Uterus (tissue), 2 donors: Measurements from ENCODE around the gene OBSCN.

Source experiments
- POLR2A ChIP-seq, 2 donors: fragments of 450-650 bp; IDR thresholded peaks; one replicate each; pipeline ENCODE4 v1.6.1; 2016; ENCODE audit warnings: antibody characterized with exemption in 2 of 2, mild to moderate bottlenecking in 1 of 2, moderate library complexity in 1 of 2
- TF ChIP-seq, protein P1 (sequence below), 4 experiments: fragments of 200-600 bp in 2 of 4; fragments of 450-650 bp in 2 of 4; sonication (generic) in 2 of 4; IDR thresholded peaks; one replicate each; pipeline ENCODE4 v1.5.1; 2016 to 2019; ENCODE audit warnings: antibody characterized with exemption in 4 of 4, mild to moderate bottlenecking in 2 of 4, moderate library complexity in 1 of 4

DNA sequence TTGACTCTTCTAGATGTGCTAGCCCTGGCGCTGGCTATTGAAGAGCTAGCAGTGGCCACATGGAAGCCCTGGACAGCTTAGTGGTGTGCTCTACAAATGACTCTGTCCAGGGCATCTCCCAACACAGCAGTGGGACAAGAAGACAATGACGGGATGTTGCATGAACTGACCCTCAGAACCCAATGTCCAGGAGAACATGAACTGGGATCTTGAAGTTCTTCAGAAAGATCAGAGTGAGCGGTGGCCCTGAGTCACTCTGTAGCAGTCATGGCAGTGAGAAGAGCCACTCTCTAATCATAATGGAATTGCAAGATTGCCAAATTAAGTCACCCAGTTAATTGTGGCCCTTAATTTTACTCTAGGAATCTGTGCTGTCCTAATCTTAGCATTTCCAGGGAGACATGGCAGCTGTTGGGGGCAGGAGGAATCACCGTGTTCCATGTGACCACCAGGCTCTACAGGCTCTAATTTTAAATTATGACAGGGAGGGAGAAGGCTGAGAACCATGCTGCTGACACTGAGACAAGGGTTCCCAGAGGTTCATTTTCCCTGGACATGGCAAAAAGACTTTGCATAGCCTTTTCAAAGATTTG, 10.2 kb upstream of the OBSCN start:
- TF ChIP-seq, protein P1, sequence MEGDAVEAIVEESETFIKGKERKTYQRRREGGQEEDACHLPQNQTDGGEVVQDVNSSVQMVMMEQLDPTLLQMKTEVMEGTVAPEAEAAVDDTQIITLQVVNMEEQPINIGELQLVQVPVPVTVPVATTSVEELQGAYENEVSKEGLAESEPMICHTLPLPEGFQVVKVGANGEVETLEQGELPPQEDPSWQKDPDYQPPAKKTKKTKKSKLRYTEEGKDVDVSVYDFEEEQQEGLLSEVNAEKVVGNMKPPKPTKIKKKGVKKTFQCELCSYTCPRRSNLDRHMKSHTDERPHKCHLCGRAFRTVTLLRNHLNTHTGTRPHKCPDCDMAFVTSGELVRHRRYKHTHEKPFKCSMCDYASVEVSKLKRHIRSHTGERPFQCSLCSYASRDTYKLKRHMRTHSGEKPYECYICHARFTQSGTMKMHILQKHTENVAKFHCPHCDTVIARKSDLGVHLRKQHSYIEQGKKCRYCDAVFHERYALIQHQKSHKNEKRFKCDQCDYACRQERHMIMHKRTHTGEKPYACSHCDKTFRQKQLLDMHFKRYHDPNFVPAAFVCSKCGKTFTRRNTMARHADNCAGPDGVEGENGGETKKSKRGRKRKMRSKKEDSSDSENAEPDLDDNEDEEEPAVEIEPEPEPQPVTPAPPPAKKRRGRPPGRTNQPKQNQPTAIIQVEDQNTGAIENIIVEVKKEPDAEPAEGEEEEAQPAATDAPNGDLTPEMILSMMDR (IDR thresholded peaks at IDR 0.05), result no peak
- TF ChIP-seq POLR2A (IDR thresholded peaks at IDR 0.05), result no peak
